ENCODE measurements around the gene AKT2. TPM values are rescaled to one million over a fixed set of nuclear protein-coding genes. Genes with fewer than 3 reads are reported as not detected.

Gene AKT2
- total and polyA plus RNA-seq, 2 of the 8 experiments (the other 6 are each of a cell fraction or from before 2014, with no cell fraction given) = 151 to 183 TPM

DNA sequence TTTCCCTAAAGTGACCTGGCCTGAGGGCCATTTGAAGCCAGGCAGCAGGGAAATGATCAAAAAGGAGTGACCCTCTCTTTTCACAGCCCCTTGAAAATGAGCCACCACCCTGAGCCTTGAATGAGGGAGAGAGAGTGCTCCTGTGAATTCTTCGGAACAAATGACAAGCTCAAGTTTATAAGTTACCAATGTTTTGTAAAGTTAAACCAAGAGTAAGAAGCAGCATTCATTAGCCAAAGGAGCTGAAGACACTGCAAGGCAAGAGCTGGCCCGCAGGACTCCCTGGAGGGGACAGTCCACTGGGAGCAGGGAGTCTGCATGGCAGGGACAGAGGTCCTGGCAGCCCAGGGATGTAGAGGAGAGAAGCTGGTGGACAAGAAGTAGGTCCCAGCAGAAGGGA, 42.0 kb downstream of the AKT2 start:
- Histone ChIP-seq H2BK20ac (ENCODE audit: low read length) (no peak overlapping the region), H3K23ac (ENCODE audit: insufficient read length) (no peak overlapping the region), H3K18ac (ENCODE audit: extremely low read depth, low read length) (no peak overlapping the region), H3K79me2 (ENCODE audit: control insufficient read depth in 1 of 2, insufficient read depth in 2 of 2, low read length in 2 of 2) (no peaks in the 10 kb centered on the region), H3K14ac (ENCODE audit: insufficient read length) (no peak overlapping the region), H3K9ac (replicated peaks in 1 of 4; ENCODE audit: extremely low read depth in 1 of 4, low read depth in 3 of 4, low read length in 3 of 4) (no peak overlapping the region), H3K56ac (replicated peaks; ENCODE audit: insufficient read length, low read depth, low read length) (no peak overlapping the region), H2BK5ac (ENCODE audit: low read depth, low read length) (no peak overlapping the region), H2BK15ac (ENCODE audit: low read length) (no peak overlapping the region), H3K23me2 (ENCODE audit: low read depth, low read length) (no peaks in the 10 kb centered on the region), H3K4ac (replicated peaks; ENCODE audit: insufficient read length, low read depth, low read length) (no peak overlapping the region), H3K36me3 (ENCODE audit: control insufficient read depth in 2 of 4, insufficient read depth in 4 of 4, low read length in 3 of 4) (peaks cover 4 to 22% (median 9%) of the 10 kb centered on the region in 4 experiments; a peak in 5 of 8 replicates), H2BK12ac (ENCODE audit: low read depth, low read length) (no peak overlapping the region), H2AFZ (ENCODE audit: low read length) (no peak overlapping the region), H3K9me3 (ENCODE audit: insufficient read depth in 2 of 2, low read depth in 1 of 2, low read length in 1 of 2) (no peaks in the 10 kb centered on the region), H3K27ac (ENCODE audit: low read depth, low read length) (no peak overlapping the region), H2AK5ac (ENCODE audit: low read depth, low read length) (no peak overlapping the region), H3K79me1 (ENCODE audit: low read depth, low read length) (peaks cover 5% of the 10 kb centered on the region), H3K4me3 (ENCODE audit: extremely low read depth in 1 of 4, insufficient read depth in 2 of 4, low read depth in 3 of 4, low read length in 4 of 4) (no peak overlapping the region), H3K4me2 (ENCODE audit: insufficient read depth in 1 of 2, low read depth in 2 of 2, low read length in 2 of 2) (no peak overlapping the region), H3K4me1 (replicated peaks in 1 of 4; ENCODE audit: control insufficient read depth in 3 of 4, insufficient read depth in 4 of 4, low read length in 3 of 4) (no peaks in the 10 kb centered on the region; a peak in 1 of 7 replicates), H4K20me1 (replicated peaks in 1 of 2; ENCODE audit: control insufficient read depth in 1 of 2, insufficient read depth in 2 of 2, low read length in 2 of 2) (peaks cover 2 to 3% of the 10 kb centered on the region in 2 experiments), H2BK120ac (replicated peaks; ENCODE audit: low read depth, low read length) (no peak overlapping the region), H3K27me3 (replicated peaks in 1 of 4; ENCODE audit: control insufficient read depth in 3 of 4, extremely low read depth in 1 of 4, insufficient read depth in 3 of 4, low read length in 3 of 4) (no peaks in the 10 kb centered on the region), H4K8ac (ENCODE audit: extremely low read depth, insufficient read depth, low read length) (no peak overlapping the region), H4K91ac (replicated peaks; ENCODE audit: insufficient read length, low read length) (no peak overlapping the region), H4K5ac (ENCODE audit: insufficient read length, low read depth, low read length) (no peak overlapping the region)
- POLR2A ChIA-PET (ENCODE audit: partially characterized antibody) = interaction anchor here (1.4 to 1.5 kb wide), 2 partner anchors 16 to 31 kb away, joined by 3 to 4 read pairs; partner anchors contain the start of gene CCNP
- no peak for FAIRE-seq
- whole genome bisulfite sequencing, 2 experiments (ENCODE audit: extremely low coverage in 1 of 2, insufficient coverage in 1 of 2, insufficient read length in 1 of 2, insufficient replicate concordance in 2 of 2, low coverage in 1 of 2, low lambda C conversion rate in 2 of 2, missing lambda C conversion rate in 1 of 2) = 92% methylated on average over 2 of the region's 2 CpGs; no CpG with 5 or more reads in 1 of the 2 experiments
- CTCF ChIA-PET (ENCODE audit: partially characterized antibody) = interaction anchor here (0.7 to 3.2 kb wide), 4 partner anchors 8 to 221 kb away, joined by 3 to 10 read pairs (median 4); no protein-coding TSS in a partner anchor
- DNase-seq (ENCODE audit: low read depth in 1 of 2, low spot score in 2 of 2) = no peak
- TF ChIP-seq, protein P1, sequence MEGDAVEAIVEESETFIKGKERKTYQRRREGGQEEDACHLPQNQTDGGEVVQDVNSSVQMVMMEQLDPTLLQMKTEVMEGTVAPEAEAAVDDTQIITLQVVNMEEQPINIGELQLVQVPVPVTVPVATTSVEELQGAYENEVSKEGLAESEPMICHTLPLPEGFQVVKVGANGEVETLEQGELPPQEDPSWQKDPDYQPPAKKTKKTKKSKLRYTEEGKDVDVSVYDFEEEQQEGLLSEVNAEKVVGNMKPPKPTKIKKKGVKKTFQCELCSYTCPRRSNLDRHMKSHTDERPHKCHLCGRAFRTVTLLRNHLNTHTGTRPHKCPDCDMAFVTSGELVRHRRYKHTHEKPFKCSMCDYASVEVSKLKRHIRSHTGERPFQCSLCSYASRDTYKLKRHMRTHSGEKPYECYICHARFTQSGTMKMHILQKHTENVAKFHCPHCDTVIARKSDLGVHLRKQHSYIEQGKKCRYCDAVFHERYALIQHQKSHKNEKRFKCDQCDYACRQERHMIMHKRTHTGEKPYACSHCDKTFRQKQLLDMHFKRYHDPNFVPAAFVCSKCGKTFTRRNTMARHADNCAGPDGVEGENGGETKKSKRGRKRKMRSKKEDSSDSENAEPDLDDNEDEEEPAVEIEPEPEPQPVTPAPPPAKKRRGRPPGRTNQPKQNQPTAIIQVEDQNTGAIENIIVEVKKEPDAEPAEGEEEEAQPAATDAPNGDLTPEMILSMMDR (IDR thresholded peaks at IDR 0.05; ENCODE audit: control extremely low read depth in 1 of 3, insufficient read depth in 1 of 3, low read depth in 1 of 3, low read length in 3 of 3) = no peak

Data from H1 (cell line).